AG04450 (cell line): Measurements from ENCODE around the gene LRRC72. TPM values are rescaled to one million over a fixed set of nuclear protein-coding genes. Genes with fewer than 3 reads are reported as not detected.
"Not testable (repeated sequence)": the region's sequence is repeated elsewhere in the genome, so short reads cannot be mapped to it uniquely, and the experiment has no call there.

ENCODE experiments used
- CTCF ChIA-PET: fragments of 300-600, 350-600 bp; formaldehyde crosslinking; extraction: SDS; loops from one replicate; lab custom pipeline; 2022; ENCODE audit warnings: antibody characterized with exemption, inconsistent platforms; lab: Charles Lee
- POLR2A ChIA-PET: fragments of 350-600 bp; formaldehyde crosslinking; extraction: SDS; loops from one replicate; lab custom pipeline; 2021; ENCODE audit warnings: antibody characterized with exemption, inconsistent platforms; lab: Yijun Ruan, JAX
- DNase-seq: peaks from one replicate; pipeline ENCODE4 v3.0.0-alpha.2; 2011; ENCODE audit warnings: low read depth, low spot score
- H3K27ac ChIP-seq: one replicate; pipeline ENCODE4 v1.5.1; 2012; ENCODE audit warnings: low read depth, low read length, control low read depth
- H3K27me3 ChIP-seq: one replicate; pipeline ENCODE4 v1.6.0; 2012; ENCODE audit warnings: low read length; ENCODE audit not compliant: control insufficient read depth, insufficient read depth
- H3K4me3 ChIP-seq: 2 replicates; pipeline ENCODE4 v1.5.1; 2011; ENCODE audit warnings: mild to moderate bottlenecking, low read depth, low read length, control low read depth
- H3K9me3 ChIP-seq: 2 replicates; pipeline ENCODE4 v1.5.1; 2012; ENCODE audit warnings: low read length; ENCODE audit not compliant: control insufficient read depth, insufficient read depth
- polyA plus RNA-seq: library from polyadenylated mRNA; depleted of rRNA; stranded (reverse); fragments of >200 nt; gene quantifications from 2 replicates; pipeline ENCODE4 v1.2.3, GENCODE V29; 2011
- TF ChIP-seq, protein P1 (sequence below): IDR thresholded peaks from 2 replicates; pipeline ENCODE4 v1.5.1; 2011; ENCODE audit warnings: low read depth, low read length, control low read depth, inconsistent platforms

Gene LRRC72
- polyA plus RNA-seq, 1 experiment = not detected

DNA sequence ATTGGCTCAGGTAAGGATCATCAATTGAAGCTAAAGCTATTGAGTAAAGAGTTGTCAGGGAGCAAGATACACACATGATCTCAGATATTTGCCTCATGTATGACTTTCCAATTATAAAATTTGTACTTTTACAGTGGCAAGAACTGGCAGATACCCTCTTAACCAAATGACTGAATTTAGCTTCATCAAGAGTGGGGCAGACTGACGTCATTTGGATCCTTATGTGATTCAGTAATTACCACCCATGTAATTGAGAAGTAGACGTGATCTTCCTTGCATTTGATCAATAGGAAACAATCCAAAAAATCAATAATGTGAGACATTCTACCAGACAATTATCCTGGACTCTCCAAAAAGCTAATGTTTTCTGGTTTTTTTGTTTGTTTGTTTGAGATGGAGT is 8.9 kb downstream of the LRRC72 start:
- TF ChIP-seq, protein P1, sequence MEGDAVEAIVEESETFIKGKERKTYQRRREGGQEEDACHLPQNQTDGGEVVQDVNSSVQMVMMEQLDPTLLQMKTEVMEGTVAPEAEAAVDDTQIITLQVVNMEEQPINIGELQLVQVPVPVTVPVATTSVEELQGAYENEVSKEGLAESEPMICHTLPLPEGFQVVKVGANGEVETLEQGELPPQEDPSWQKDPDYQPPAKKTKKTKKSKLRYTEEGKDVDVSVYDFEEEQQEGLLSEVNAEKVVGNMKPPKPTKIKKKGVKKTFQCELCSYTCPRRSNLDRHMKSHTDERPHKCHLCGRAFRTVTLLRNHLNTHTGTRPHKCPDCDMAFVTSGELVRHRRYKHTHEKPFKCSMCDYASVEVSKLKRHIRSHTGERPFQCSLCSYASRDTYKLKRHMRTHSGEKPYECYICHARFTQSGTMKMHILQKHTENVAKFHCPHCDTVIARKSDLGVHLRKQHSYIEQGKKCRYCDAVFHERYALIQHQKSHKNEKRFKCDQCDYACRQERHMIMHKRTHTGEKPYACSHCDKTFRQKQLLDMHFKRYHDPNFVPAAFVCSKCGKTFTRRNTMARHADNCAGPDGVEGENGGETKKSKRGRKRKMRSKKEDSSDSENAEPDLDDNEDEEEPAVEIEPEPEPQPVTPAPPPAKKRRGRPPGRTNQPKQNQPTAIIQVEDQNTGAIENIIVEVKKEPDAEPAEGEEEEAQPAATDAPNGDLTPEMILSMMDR = no peak
- H3K27me3 ChIP-seq = no peaks in the 10 kb centered on the region
- H3K27ac ChIP-seq = no peak overlapping the region
- ChIA-PET POLR2A (no interaction called here), CTCF (interaction anchor here (1.6 kb wide), 1 partner anchor 29 kb away, joined by 5 read pairs; no protein-coding TSS in a partner anchor)
- no peak overlapping the region for H3K4me3 ChIP-seq
- DNase-seq = no peak
- H3K9me3 ChIP-seq = no peaks in the 10 kb centered on the region

DNA sequence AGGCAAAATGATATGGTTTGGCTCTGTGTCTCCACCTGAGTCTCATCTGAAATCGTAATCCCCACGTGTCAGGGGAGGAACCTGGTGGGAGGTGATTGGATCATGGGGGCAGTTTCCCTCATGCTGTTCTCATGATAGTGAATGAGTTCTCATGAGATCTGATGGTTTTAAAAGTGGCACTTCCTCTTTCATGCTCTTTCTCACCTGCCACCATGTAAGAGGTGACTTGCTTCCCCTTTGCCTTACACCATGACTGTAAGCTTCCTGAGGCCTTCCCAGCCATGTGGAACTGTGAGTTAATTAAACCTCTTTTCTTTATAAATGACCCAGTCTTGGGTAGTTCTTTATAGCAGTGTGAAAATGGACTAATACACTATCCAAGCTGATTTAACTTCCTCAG is 13.9 kb downstream of the LRRC72 start:
- CTCF ChIA-PET = interaction anchor here (1.2 kb wide), 1 partner anchor 24 kb away, joined by 3 read pairs; no protein-coding TSS in a partner anchor
- H3K9me3 ChIP-seq, H3K27ac ChIP-seq, H3K27me3 ChIP-seq, H3K4me3 ChIP-seq, POLR2A ChIA-PET, DNase-seq: not testable (repeated sequence)

DNA sequence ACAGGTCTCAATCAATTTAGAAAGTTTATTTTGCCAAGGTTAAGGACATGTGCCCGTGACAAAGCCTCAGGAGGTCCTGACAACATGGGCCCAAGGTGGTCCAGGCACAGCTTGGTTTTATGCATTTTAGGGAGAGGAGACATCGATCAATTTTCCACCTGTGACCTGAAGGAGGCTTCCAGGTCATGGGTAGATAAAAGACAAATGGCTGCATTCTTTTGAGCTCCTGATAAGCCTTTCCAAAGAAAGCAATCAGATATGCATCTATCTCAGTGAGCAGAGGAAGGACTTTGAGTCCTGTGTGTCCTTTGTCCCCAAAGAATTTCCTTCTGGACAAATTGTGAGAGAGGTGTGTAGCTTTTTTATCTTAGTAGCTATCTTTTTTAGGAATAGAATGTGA is 15.8 kb downstream of the LRRC72 start:
- ChIA-PET CTCF (interaction anchor here (1.0 to 1.6 kb wide), 3 partner anchors 11 to 471 kb away, joined by 3 to 5 read pairs (median 3); no protein-coding TSS in a partner anchor), POLR2A (no interaction called here)
- Histone ChIP-seq H3K27me3 (no peaks in the 10 kb centered on the region), H3K4me3 (no peak overlapping the region), H3K27ac (no peak overlapping the region), H3K9me3 (no peaks in the 10 kb centered on the region; the same call in 1 of the 2 replicates)
- TF ChIP-seq, protein P1 = no peak
- DNase-seq = no peak

DNA sequence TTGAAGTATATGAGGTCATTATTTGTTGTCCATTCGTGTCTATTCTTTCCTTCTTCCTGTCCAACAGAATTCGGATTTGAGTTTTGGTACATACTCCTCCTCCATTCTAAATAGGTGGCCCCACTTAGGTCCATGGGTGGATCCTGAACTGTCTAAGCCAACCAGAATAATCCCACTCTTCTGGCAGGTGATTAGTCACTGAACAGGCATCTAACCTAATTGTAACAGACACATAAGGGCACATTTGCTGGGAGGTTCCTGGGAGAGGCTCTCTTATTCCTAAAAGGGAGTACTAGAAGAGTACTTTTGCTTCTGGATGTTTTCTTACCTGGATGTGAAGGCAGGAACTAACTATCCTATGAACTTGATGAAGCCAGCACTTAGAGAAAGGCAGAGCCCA is 16.8 kb downstream of the LRRC72 start:
- ChIA-PET CTCF (interaction anchor here (1.6 kb wide), 1 partner anchor 21 kb away, joined by 5 read pairs; no protein-coding TSS in a partner anchor), POLR2A (no interaction called here)

DNA sequence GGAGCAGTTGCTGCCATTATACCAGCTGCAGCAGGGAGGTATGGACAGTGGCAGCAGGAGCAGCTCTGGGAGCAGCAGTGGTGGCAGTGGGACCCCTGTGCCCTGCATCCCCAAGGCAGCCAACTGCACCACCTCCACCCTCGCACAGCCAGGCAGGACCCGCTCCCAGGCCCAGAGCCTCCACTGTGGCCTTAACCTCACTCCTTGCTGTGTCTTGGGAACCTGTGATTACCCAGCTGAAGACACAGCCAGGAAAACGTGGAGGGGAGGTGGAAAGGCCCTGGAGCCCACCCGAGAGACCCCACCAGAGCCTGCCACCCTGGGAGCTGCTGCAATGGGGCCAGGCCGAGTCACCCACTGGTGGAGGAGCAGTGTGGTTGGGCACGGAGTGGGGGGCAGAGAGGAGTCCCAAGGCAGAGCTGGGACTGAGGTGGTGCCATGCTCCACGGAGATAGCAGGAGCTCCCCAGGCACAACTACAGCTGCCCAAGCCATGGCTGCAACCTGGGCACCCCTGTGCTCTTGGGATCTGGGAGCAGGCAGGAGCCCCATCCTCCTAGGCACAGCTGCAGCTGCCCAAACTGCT is 20.4 kb downstream of the LRRC72 start:
- DNase-seq = no peak
- Histone ChIP-seq H3K27ac (no peak overlapping the region), H3K27me3 (peaks cover 2% of the 10 kb centered on the region), H3K9me3 (no peaks in the 10 kb centered on the region; the same call in 1 of the 2 replicates), H3K4me3 (no peak overlapping the region)
- CTCF ChIA-PET = interaction anchor here (1.9 kb wide), 1 partner anchor 18 kb away, joined by 10 read pairs; no protein-coding TSS in a partner anchor
- POLR2A ChIA-PET = no interaction called here
- TF ChIP-seq, protein P1 = no peak

More for the DNA sequence above, 16.8 kb downstream of the LRRC72 start:
- no peak overlapping the region for H3K27ac ChIP-seq
- H3K9me3 ChIP-seq = no peaks in the 10 kb centered on the region; the same call in 1 of the 2 replicates
- no peaks in the 10 kb centered on the region for H3K27me3 ChIP-seq
- DNase-seq = no peak
- no peak overlapping the region for H3K4me3 ChIP-seq
- TF ChIP-seq, protein P1 = no peak
